A549 (cell line): Measurements from ENCODE around the gene OSCAR. TPM values are rescaled to one million over a fixed set of nuclear protein-coding genes. Genes with fewer than 3 reads are reported as not detected.

Source experiments
- ATAC-seq, 2 experiments: fragments of 200-7000 bp in 1 of 2; fragments of >200 bp in 1 of 2; cut with Nextera tagmentation in 1 of 2; cut with Tn5 transposase in 1 of 2; 3 replicates each; pipeline versions ENCODE4 v1.8.0 to v1.9.1; 2018 to 2020; ENCODE audit warnings: mild to moderate bottlenecking in 1 of 2, moderate library complexity in 1 of 2
- CTCF ChIA-PET: fragments of 300-600 bp; sonication (Branson Sonifier 250); formaldehyde crosslinking; extraction: SDS; loops from one replicate; lab custom pipeline; 2021; ENCODE audit warnings: antibody characterized with exemption, inconsistent platforms; lab: Yijun Ruan, JAX
- POLR2A ChIA-PET: fragments of 350-600 bp; formaldehyde crosslinking; extraction: SDS; loops from one replicate; lab custom pipeline; 2021; ENCODE audit warnings: antibody characterized with exemption, inconsistent platforms; lab: Yijun Ruan, JAX
- DNase-seq, 2 experiments: peaks; one replicate each; pipeline versions ENCODE4 v3.0.0 to v3.0.0-alpha.2; 2011 to 2016; ENCODE audit warnings: low read depth in 1 of 2, low spot score in 1 of 2
- FAIRE-seq: peaks from 2 replicates; lab custom pipeline; 2011; peaks lifted over from hg19 to GRCh38; lab: Jason Lieb, UNC
- H3K27ac ChIP-seq, 2 experiments: fragments of >200 bp; sonication (Bioruptor Twin); formaldehyde crosslinking; 3 replicates each; pipeline ENCODE4 v1.5.1; 2016 to 2017
- H3K4me1 ChIP-seq: fragments of >200 bp; sonication (Bioruptor Twin); formaldehyde crosslinking; 3 replicates; pipeline ENCODE4 v1.6.1; 2016
- H3K4me2 ChIP-seq: fragments of >200 bp; sonication (Bioruptor Twin); formaldehyde crosslinking; 3 replicates; pipeline ENCODE4 v1.6.1; 2016
- H3K4me3 ChIP-seq: fragments of >200 bp; sonication (Bioruptor Twin); formaldehyde crosslinking; 3 replicates; pipeline ENCODE4 v1.5.1; 2016
- H3K9me3 ChIP-seq: fragments of >200 bp; sonication (Bioruptor Twin); formaldehyde crosslinking; 3 replicates; pipeline ENCODE4 v1.6.1; 2016
- CBX8 ChIP-seq: fragments of 200-600 bp; sonication (generic); IDR thresholded peaks from 2 replicates; pipeline ENCODE4 v1.6.1; 2016
- CEBPB ChIP-seq, 2 experiments: fragments of >200 bp in 1 of 2; sonication (Bioruptor Twin) in 1 of 2; formaldehyde crosslinking in 1 of 2; IDR thresholded peaks; 2 replicates each; pipeline ENCODE4 v1.6.1; 2012 to 2016
- CHD2 ChIP-seq: fragments of 150-350 bp; IDR thresholded peaks from 2 replicates; pipeline ENCODE4 v1.6.1; 2014; ENCODE audit warnings: low read length; ENCODE audit not compliant: partially characterized antibody
- CHD4 ChIP-seq: fragments of 200-600 bp; sonication (generic); IDR thresholded peaks from 2 replicates; pipeline ENCODE4 v1.6.1; 2016; ENCODE audit warnings: antibody characterized with exemption, mild to moderate bottlenecking, borderline replicate concordance
- CTCF ChIP-seq: fragments of >200 bp; sonication (Bioruptor Twin); formaldehyde crosslinking; IDR thresholded peaks from 3 replicates; pipeline ENCODE4 v1.5.1; 2016
- EHMT2 ChIP-seq: fragments of 200-600 bp; sonication (generic); IDR thresholded peaks from 2 replicates; pipeline ENCODE4 v1.6.1; 2016; ENCODE audit warnings: antibody characterized with exemption, low read depth, mild to moderate bottlenecking, moderate library complexity
- ELK1 ChIP-seq: fragments of 150-350 bp; IDR thresholded peaks from 2 replicates; pipeline ENCODE4 v1.6.1; 2014; ENCODE audit warnings: low read depth, mild to moderate bottlenecking, low read length
- FOXS1 ChIP-seq: fragments of 250-450 bp; sonication (Bioruptor Pico); IDR thresholded peaks from 2 replicates; pipeline ENCODE4 v1.5.0; 2020; ENCODE audit warnings: mild to moderate bottlenecking, moderate library complexity
- GATA3 ChIP-seq: IDR thresholded peaks from 2 replicates; pipeline ENCODE4 v1.6.1; 2012; ENCODE audit warnings: borderline replicate concordance
- HOXA7 ChIP-seq: fragments of 250-450 bp; sonication (Bioruptor Pico); IDR thresholded peaks from 2 replicates; pipeline ENCODE4 v1.5.0; 2020; ENCODE audit warnings: mild to moderate bottlenecking, moderate library complexity
- HOXB5 ChIP-seq: fragments of 250-450 bp; sonication (Bioruptor Pico); IDR thresholded peaks from 2 replicates; pipeline ENCODE4 v1.5.0; 2020; ENCODE audit warnings: mild to moderate bottlenecking, moderate library complexity
- JUN ChIP-seq, 2 experiments: fragments of >200 bp; sonication (Bioruptor Twin); formaldehyde crosslinking; IDR thresholded peaks; 2 replicates in 1 of 2; 3 replicates in 1 of 2; pipeline ENCODE4 v1.6.1; 2016 to 2017
- KDM1A ChIP-seq: fragments of 200-600 bp; sonication (generic); IDR thresholded peaks from 2 replicates; pipeline ENCODE4 v1.6.1; 2016; ENCODE audit warnings: low read depth, mild to moderate bottlenecking
- MAFK ChIP-seq: fragments of 450-650 bp; IDR thresholded peaks from 2 replicates; pipeline ENCODE4 v1.6.1; 2014; ENCODE audit not compliant: partially characterized antibody
- NFE2L2 ChIP-seq: fragments of 150-350 bp; conservative IDR thresholded peaks from 2 replicates; pipeline ENCODE4 v1.6.1; 2014; ENCODE audit warnings: low read length
- NPAS2 ChIP-seq: fragments of 250-450 bp; sonication (Bioruptor Pico); IDR thresholded peaks from 2 replicates; pipeline ENCODE4 v1.8.0; 2022; ENCODE audit warnings: mild to moderate bottlenecking, moderate library complexity, borderline replicate concordance
- NR3C1 ChIP-seq: fragments of >200 bp; sonication (Bioruptor Twin); formaldehyde crosslinking; IDR thresholded peaks from 3 replicates; pipeline ENCODE4 v1.6.1; 2017
- PBX3 ChIP-seq: IDR thresholded peaks from 2 replicates; pipeline ENCODE4 v1.6.1; 2012
- RAD21 ChIP-seq, 2 experiments: fragments of >200 bp in 1 of 2; sonication (Bioruptor Twin) in 1 of 2; formaldehyde crosslinking in 1 of 2; IDR thresholded peaks in 1 of 2; conservative IDR thresholded peaks in 1 of 2; 2 replicates in 1 of 2; 3 replicates in 1 of 2; pipeline ENCODE4 v1.6.1; 2012 to 2018; ENCODE audit warnings: inconsistent platforms in 1 of 2
- REST ChIP-seq: fragments of 200-600 bp; sonication (generic); IDR thresholded peaks from 2 replicates; pipeline ENCODE4 v1.6.1; 2016; ENCODE audit warnings: antibody characterized with exemption, mild to moderate bottlenecking, moderate library complexity
- RFX5 ChIP-seq: fragments of 450-650 bp; IDR thresholded peaks from 2 replicates; pipeline ENCODE4 v1.7.1; 2014; ENCODE audit warnings: antibody characterized with exemption, mild to moderate bottlenecking, moderate library complexity
- SMC3 ChIP-seq: fragments of >200 bp; sonication (Bioruptor Twin); formaldehyde crosslinking; IDR thresholded peaks from 3 replicates; pipeline ENCODE4 v1.6.1; 2018; ENCODE audit warnings: inconsistent platforms
- TFCP2L1 ChIP-seq: fragments of 250-450 bp; sonication (Bioruptor Pico); IDR thresholded peaks from 2 replicates; pipeline ENCODE4 v1.5.0; 2021; ENCODE audit warnings: mild to moderate bottlenecking
- TP53 ChIP-seq: fragments of 250-450 bp; sonication (Bioruptor Pico); IDR thresholded peaks from 2 replicates; pipeline ENCODE4 v1.5.0; 2021; ENCODE audit warnings: mild to moderate bottlenecking, moderate library complexity
- WGBS: methylation state at CpG from one replicate; pipeline ENCODE4 v1.1.6; 2017; ENCODE audit errors: missing lambda C conversion rate; 5-methylcytosine and 5-hydroxymethylcytosine counted together
- polyA plus RNA-seq, 4 experiments: library from polyadenylated mRNA; depleted of rRNA in 3 of 4; stranded (reverse); fragments of >200 nt; fragmentation: RNase III in 1 of 4; extraction: RNeasy Plus Mini Kit Qiagen cat#74134 plus additional on column Dnase treatment in 1 of 4; gene quantifications; 2 replicates in 3 of 4; 3 replicates in 1 of 4; pipeline ENCODE4 v1.2.3, GENCODE V29; 2011 to 2017

Gene OSCAR
- polyA plus RNA-seq, 2 of the 4 experiments (the other 2 are of a cell fraction): 0.26 to 0.28 TPM

- WGBS: 91% methylated on average over 44 of the region's 44 CpGs
- DNase-seq: no peak
- H3K4me3 ChIP-seq: no peak overlapping the region
- no peaks in the 10 kb centered on the region for H3K4me1 ChIP-seq
- ChIA-PET CTCF (interaction anchor here (1.1 kb wide), 1 partner anchor 41 kb away, joined by 3 read pairs; no protein-coding TSS in a partner anchor), POLR2A (interaction anchor here (0.9 to 1.3 kb wide), 2 partner anchors 9 to 13 kb away, joined by 4 to 5 read pairs; partner anchors contain the start of genes CNOT3, PRPF31 and TFPT)
- no peaks in the 10 kb centered on the region for H3K9me3 ChIP-seq
- no peak overlapping the region for H3K4me2 ChIP-seq
- no peak for ATAC-seq
- TF ChIP-seq FOXS1 (CRISPR knock-in tag) (no peak), JUN (IDR thresholded peaks at IDR 0.05) (no peak), ELK1 (no peak), CHD2 (no peak), NR3C1 (no peak), RFX5 (no peak)
- no peak for FAIRE-seq
- no peak overlapping the region for H3K27ac ChIP-seq
Measured at GRCh38 chr19:54127688-54128440, 27.3 kb upstream of the OSCAR start.

GRCh38 chr19:54125713-54126112 lies 25.1 kb upstream of the OSCAR start:
- H3K4me1 ChIP-seq: no peaks in the 10 kb centered on the region
- 92% methylated on average over 9 of the region's 9 CpGs for WGBS
- DNase-seq (no peak), FAIRE-seq (no peak), ATAC-seq (no peak)
- H3K4me2 ChIP-seq: no peak overlapping the region
- no peak overlapping the region for H3K27ac ChIP-seq
- POLR2A ChIA-PET: no interaction called here
- TF ChIP-seq TP53 (CRISPR knock-in tag): no peak
- no peak for TF ChIP-seq RAD21 (conservative IDR thresholded peaks at IDR 0.05 in 1 of 2, IDR thresholded peaks at IDR 0.05 in 1 of 2)
- TF ChIP-seq MAFK: no peak
- no peak for TF ChIP-seq CTCF
- no peak for TF ChIP-seq CBX8
- no peak for TF ChIP-seq REST
- no peak for TF ChIP-seq JUN (IDR thresholded peaks at IDR 0.05)
- TF ChIP-seq CEBPB (IDR thresholded peaks at IDR 0.05): no peak
- no peak for TF ChIP-seq NPAS2
- no peak for TF ChIP-seq HOXB5 (CRISPR knock-in tag)
- TF ChIP-seq GATA3: no peak
- TF ChIP-seq NFE2L2: no peak
- no peak for TF ChIP-seq FOXS1 (CRISPR knock-in tag)
- TF ChIP-seq CHD4: no peak
- no peak for TF ChIP-seq PBX3
- TF ChIP-seq EHMT2: no peak
- TF ChIP-seq TFCP2L1 (CRISPR knock-in tag): no peak
- no peak for TF ChIP-seq KDM1A
- TF ChIP-seq SMC3: no peak
- no peak for TF ChIP-seq HOXA7 (CRISPR knock-in tag)
- no peaks in the 10 kb centered on the region for H3K9me3 ChIP-seq
- CTCF ChIA-PET: interaction anchor here (0.5 to 3.2 kb wide), 2 partner anchors 12 to 350 kb away, joined by 3 to 8 read pairs; partner anchors contain the start of gene CNOT3
- H3K4me3 ChIP-seq: no peak overlapping the region
